GM21717 (cell line): ENCODE results near the gene SMAGP.

Experiments used
- ATAC-seq: cut with Tn5 transposase; IDR thresholded peaks from one replicate; pipeline ENCODE4 v1.9.1; 2021; ENCODE audit warnings: mild to moderate bottlenecking, moderate library complexity; ENCODE audit not compliant: unreplicated experiment

The SMAGP gene

GRCh38 chr12:51198568-51199365 is 71.4 kb downstream of the SMAGP start:
- no peak for ATAC-seq

GRCh38 chr12:51197736-51198567 is 72.3 kb downstream of the SMAGP start:
- ATAC-seq, result no peak

- ATAC-seq, result no peak
Observed at GRCh38 chr12:51196547-51196946, 73.7 kb downstream of the SMAGP start.

- ATAC-seq, result no peak
Observed at GRCh38 chr12:51195841-51196240, 74.4 kb downstream of the SMAGP start.
